DMS153 (cell line): ENCODE data around the gene CERS2.

Source experiments
- DNase-seq: peaks from one replicate; lab custom pipeline; 2025; lab: John Stamatoyannopoulos, UW

Gene CERS2

GRCh38 chr1:150997949-150998348, 23.3 kb upstream of the CERS2 start:
- DNase-seq: no peak

- no peak for DNase-seq
These were observed 22.7 kb upstream of the CERS2 start for GRCh38 chr1:150997126-150997872.

DNA sequence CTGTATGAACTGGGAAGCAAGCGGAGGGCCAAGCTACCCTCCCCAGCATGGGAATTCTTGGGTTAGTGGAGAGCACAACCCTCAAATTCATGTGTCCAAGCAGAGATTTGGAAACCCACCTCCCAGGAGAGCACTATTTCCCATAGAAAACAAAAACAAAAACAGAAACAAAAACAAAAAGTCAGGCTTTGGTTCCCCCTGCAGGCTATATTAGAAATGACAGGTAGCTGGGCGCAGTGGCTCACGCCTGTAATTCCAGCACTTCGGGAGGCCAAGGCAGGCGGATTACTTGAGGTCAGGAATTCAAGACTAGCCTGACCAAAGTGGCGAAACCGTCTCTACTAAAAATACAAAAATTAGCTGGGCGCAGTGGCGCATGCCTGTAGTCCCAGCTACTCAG, 21.3 kb upstream of the CERS2 start:
- no peak for DNase-seq

DNA sequence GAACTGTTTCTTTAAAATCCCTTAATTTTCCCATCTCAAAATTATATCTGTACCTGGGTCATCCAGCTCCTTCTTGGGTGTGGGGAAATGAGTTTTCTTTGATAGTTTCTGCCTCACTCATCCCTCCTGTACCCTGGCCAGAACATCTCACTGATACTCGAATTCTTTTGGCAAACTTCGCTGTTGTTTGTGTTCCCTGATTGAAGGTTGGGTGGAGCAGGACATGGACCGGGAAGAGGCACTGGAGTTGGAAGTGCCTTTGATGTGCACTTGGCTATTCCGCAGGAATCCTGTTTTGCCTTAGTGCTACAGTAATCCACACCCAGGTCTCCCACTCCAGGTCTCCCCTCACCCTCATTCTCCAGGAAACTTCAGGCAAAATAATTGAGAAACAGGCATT, 20.8 kb upstream of the CERS2 start:
- no peak for DNase-seq

- no peak for DNase-seq
These were observed 19.6 kb upstream of the CERS2 start for GRCh38 chr1:150994248-150994647.

DNA sequence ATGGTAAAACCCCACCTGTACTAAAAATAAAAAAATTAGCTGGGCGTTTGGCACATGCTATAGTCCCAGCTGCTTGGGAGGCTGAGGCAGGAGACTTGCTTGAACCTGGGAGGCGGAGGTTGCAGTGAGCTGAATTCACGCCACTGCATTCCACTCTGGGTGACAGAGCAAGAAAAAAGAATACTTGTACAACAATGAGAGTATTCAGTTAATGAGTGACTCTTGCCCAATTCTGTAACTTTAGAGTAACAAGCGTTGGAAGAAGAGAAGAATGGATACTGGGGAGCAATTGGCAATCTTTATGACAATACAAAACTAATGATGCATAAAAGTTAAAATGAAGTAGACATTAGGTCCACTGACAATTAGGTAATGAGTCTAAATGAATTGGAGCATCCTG, 18.0 kb upstream of the CERS2 start:
- no peak for DNase-seq

DNA sequence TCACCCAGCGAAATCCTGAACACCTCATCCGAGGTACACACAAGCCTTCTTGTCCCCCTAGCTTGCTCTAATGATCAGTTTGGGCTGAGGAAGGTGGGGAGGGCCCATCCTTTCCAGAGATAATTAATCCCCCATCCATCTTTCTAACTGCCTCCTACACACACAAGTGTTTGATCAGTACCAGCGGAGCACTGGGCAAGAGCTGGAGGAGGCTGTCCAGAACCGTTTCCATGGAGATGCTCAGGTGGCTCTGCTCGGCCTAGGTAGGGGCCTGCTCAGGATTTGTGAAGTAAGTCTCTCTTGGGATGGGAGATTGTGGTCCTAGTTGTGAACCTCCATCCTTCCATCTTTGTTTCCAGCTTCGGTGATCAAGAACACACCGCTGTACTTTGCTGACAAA, 13.3 kb upstream of the CERS2 start:
- DNase-seq: peak; percentile 37

DNA sequence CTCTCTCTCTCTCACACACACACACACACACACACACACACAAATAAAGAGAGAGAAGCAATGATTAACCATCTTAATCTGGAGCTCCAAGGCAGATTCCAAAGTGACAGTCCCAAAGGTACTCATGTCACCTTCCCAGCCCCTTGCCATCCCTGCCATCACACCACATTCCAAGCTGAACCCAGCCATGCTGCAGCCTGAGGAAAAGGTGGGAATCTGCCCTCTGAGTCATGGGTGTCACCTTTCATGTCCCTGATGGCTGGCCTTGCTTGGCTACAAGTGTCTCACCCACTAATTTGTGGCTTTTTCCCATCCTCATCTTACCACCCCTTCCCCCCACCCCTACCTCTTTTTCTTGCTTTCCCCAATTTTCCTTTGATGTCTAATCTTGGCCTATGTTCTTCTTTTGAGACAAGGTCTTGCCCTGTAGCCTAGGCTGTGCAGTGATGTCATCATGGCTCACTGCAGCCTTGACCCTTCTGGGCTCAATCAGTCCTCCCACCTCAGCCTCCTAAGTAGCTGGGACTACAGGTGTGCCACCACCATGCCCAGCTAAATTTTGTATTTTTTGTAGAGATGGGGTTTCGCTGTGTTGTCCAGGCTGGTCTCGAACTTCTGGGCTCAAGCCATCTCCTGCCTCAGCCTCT, 10.7 kb upstream of the CERS2 start:
- no peak for DNase-seq

DNA sequence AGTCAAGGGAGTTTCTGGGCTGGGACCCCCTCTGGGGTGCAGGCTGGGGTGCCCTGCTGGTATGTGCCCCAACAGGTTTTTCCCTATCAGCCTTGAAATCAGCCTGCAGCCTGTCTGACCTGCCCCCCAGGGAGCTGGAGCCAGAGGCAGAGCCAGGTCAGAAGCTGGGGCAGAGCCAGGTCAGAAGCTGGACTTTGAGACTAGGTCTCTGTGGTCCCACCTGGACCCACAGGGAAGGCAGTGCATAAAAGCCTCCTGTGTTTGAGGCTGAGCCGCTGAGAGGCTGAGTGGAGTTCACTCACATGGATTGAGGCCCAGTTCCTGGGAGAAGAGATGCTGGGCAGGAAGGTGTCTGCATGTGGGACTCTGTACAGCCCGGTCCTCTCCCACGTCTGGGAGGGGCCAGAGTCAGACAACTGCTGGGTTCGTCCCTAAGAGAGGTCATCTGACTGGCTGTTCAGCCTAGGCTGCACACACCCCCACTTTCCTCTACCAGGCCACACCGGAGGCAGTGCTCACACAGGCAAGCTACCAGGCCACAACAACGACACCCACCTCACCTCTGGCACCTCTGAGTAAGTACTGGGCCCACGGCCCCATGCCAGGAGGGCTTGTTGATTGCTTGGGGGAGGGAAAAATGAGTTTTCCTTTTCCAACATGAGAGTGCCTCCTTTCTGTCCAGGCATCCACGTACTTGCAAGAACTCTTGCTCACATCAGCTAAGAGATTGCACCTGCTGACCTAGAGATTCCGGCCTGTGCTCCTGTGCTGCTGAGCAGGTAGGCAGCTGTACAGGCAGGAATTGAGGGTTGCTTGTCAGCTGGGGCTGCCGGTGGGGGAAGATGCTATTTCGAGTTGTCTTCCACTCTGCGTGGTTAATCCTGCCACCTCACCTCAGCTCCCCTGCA, 7.4 kb upstream of the CERS2 start, which contains the start of gene ANXA9:
Gene ANXA9 (plus strand): TSS at position 488 of the 908 bp plus-strand sequence. CDS start 814 bp downstream, outside the sequence.
- DNase-seq: no peak

GRCh38 chr1:150981177-150981804, 6.7 kb upstream of the CERS2 start:
- DNase-seq: peak; percentile 87

DNA sequence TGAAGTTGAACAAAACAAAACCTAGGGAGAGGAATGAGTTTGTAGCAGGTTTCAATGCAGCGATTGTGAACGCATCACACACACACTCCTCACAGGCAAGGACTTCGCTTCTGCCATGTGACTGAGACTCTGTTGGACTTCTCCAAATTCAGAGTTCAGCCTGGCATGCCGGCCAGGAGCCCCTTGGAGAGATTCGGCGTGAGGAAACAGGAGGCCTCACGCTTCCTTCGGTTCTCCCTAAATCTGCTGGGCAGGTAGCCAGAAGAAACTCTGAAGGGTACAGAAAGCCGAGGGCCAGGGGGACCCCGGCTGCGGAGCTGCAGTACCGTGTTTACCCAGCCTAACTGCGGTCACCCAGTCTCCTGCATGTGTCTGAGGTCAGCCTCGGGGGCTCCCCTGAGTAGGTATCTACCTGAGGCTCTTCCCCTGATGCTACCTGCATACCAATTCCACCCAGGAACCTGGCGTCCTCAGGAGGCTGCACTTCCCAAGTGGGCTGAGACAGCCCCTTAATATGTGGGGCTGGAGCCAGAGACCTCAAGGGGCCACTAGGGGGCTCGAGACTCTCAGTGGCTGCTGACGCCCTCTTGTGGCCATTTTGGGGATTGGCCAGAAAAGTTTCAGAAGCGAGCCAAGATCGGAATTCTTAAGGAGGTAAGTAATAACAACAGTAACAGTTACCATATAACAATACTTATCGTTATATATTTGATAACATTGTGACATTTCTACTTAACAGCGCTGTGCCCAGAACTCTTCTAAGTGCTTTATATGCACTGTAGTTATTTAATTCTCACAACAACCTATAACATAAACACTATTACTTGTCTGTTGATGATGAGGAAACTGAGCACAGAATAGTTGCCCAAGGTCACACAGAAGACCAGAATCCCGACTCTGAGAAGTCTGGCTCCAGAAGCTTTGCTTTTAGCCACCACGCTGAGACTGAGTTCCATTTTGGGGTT, 4.7 kb upstream of the CERS2 start:
- DNase-seq: peak; percentile 71

GRCh38 chr1:150976879-150977694, 2.5 kb upstream of the CERS2 start:
- DNase-seq: peak; percentile 84

- no peak for DNase-seq
These were observed 1.8 kb upstream of the CERS2 start for GRCh38 chr1:150976401-150976821.

GRCh38 chr1:150973836-150974579, 627 bp downstream of the CERS2 start:
- DNase-seq: no peak

DNA sequence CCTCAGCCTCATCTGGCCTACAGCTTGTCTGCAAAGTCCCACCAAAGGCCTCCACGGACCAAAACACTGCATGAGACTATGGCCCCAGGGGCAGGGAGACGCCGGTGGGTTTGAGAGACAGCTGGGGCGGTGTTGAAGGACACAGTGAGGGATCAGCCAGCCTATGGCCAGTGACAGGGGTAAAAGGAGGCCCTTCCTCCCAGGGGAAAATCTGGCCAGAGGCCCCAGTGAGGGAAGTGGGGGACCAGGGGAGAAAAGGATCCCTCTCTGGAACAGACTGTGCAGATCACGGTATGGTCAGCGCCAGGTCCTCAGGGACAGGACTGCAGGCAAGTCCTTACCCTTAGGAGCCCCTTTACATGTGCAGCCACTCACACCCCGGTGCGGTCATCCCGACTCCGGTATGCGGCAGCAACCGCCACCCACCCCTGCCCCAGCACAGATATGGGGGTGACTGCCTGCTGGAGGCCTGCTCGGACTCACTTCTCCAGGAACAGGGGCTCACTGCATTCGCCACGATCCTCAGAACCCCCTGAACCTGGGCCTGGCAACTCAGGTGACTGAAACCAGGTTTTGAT, 1.3 kb downstream of the CERS2 start:
- DNase-seq: no peak

GRCh38 chr1:150972417-150972940, 2.2 kb downstream of the CERS2 start:
- DNase-seq: no peak

DNA sequence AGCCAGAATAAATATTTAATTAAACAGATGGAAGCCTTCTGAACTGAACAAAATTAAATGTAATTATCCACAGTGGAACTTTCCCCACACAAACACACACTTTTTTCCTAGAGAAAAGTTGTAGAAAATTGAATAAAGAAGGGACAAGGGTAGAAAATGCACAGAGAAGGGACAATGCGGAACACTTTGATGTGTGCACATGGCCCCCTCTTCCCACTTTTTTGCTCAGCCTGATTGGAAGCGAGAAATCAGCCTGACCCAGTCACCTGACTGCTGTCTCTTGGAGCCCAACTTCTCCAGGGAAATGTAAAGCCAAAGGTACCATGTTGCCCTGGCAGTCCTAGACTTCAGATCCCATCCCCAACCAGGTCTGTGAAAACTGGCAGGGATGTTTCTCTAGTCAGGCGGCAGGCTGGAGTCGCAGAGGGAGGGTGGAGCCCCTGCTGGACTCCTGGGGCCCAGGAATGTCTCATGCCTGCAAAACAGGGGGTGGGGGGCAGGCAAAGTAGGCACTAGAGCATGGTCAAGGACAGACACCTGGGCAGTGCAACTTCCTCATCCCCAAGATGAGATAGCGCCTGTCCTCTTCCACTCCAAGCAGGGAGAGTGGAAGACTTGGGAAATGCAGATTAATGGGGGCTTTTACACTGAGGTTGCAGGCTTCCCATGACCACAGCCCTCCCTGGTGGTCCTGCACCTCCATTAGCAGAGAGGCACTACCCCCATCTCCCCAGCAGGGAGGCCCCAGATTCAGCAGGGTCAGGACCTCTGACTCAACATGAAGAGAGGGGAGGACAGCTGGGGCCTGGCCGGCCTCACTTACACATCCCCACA, 2.8 kb downstream of the CERS2 start:
- no peak for DNase-seq
